ENCODE data around the gene TNNT1.

TNNT1 gene

GRCh38 chr19:55149078-55150003, at the start of gene TNNT1:
TNNT1 (minus strand) TSS chr19:55149206; CDS start chr19:55147157, 2,049 bp downstream.
- no peak for TF ChIP-seq JUND (IDR thresholded peaks at IDR 0.05; ENCODE audit: low read depth)
- in situ Hi-C loops (cut with HindIII; ENCODE audit: low pct_unique_long_range_greater_than_20kb, low sequenced_read_pairs) = no loop called here
- peak in 1 of 2 experiments; percentile 39 for DNase-seq (ENCODE audit: low read depth in 1 of 2, low spot score in 1 of 2)

GRCh38 chr19:55198651-55199050, 49.6 kb upstream of the TNNT1 start:
- DNase-seq (ENCODE audit: low read depth in 1 of 2, low spot score in 1 of 2) = no peak
- no peak for TF ChIP-seq JUND (IDR thresholded peaks at IDR 0.05; ENCODE audit: low read depth)
- in situ Hi-C loops (cut with HindIII; ENCODE audit: low pct_unique_long_range_greater_than_20kb, low sequenced_read_pairs) = no loop called here

- peak in 1 of 2 experiments; percentile 54 for DNase-seq (ENCODE audit: low read depth in 1 of 2, low spot score in 1 of 2)
- TF ChIP-seq JUND (IDR thresholded peaks at IDR 0.05; ENCODE audit: low read depth) = no peak
- in situ Hi-C loops (cut with HindIII; ENCODE audit: low pct_unique_long_range_greater_than_20kb, low sequenced_read_pairs) = no loop called here
These were observed 48.5 kb upstream of the TNNT1 start for GRCh38 chr19:55197528-55197927.

GRCh38 chr19:55196803-55197202, 47.8 kb upstream of the TNNT1 start:
- in situ Hi-C loops (cut with HindIII; ENCODE audit: low pct_unique_long_range_greater_than_20kb, low sequenced_read_pairs) = no loop called here
- DNase-seq (ENCODE audit: low read depth in 1 of 2, low spot score in 1 of 2) = no peak
- TF ChIP-seq JUND (IDR thresholded peaks at IDR 0.05; ENCODE audit: low read depth) = no peak

- TF ChIP-seq JUND (IDR thresholded peaks at IDR 0.05; ENCODE audit: low read depth) = no peak
- in situ Hi-C loops (cut with HindIII; ENCODE audit: low pct_unique_long_range_greater_than_20kb, low sequenced_read_pairs) = no loop called here
- no peak for DNase-seq (ENCODE audit: low read depth in 1 of 2, low spot score in 1 of 2)
These were observed 44.5 kb upstream of the TNNT1 start for GRCh38 chr19:55193481-55193880.

- in situ Hi-C loops (cut with HindIII; ENCODE audit: low pct_unique_long_range_greater_than_20kb, low sequenced_read_pairs) = no loop called here
- no peak for DNase-seq (ENCODE audit: low read depth in 1 of 2, low spot score in 1 of 2)
- TF ChIP-seq JUND (IDR thresholded peaks at IDR 0.05; ENCODE audit: low read depth) = no peak
These were observed 40.4 kb upstream of the TNNT1 start for GRCh38 chr19:55189403-55189835.

- no peak for TF ChIP-seq JUND (IDR thresholded peaks at IDR 0.05; ENCODE audit: low read depth)
- no peak for DNase-seq (ENCODE audit: low read depth in 1 of 2, low spot score in 1 of 2)
- in situ Hi-C loops (cut with HindIII; ENCODE audit: low pct_unique_long_range_greater_than_20kb, low sequenced_read_pairs) = no loop called here
These were observed 39.6 kb upstream of the TNNT1 start for GRCh38 chr19:55188625-55189024.

- no peak for TF ChIP-seq JUND (IDR thresholded peaks at IDR 0.05; ENCODE audit: low read depth)
- in situ Hi-C loops (cut with HindIII; ENCODE audit: low pct_unique_long_range_greater_than_20kb, low sequenced_read_pairs) = no loop called here
- DNase-seq (ENCODE audit: low read depth in 1 of 2, low spot score in 1 of 2) = no peak
These were observed 37.1 kb upstream of the TNNT1 start for GRCh38 chr19:55186080-55186479.

GRCh38 chr19:55181740-55182139, 32.7 kb upstream of the TNNT1 start:
- in situ Hi-C loops (cut with HindIII; ENCODE audit: low pct_unique_long_range_greater_than_20kb, low sequenced_read_pairs) = no loop called here
- DNase-seq (ENCODE audit: low read depth in 1 of 2, low spot score in 1 of 2) = no peak
- TF ChIP-seq JUND (IDR thresholded peaks at IDR 0.05; ENCODE audit: low read depth) = no peak

GRCh38 chr19:55179606-55180484, 30.8 kb upstream of the TNNT1 start, which contains the start of gene SYT5:
SYT5 (minus strand) TSS chr19:55180289; CDS start chr19:55179041, 1,248 bp downstream.
- in situ Hi-C loops (cut with HindIII; ENCODE audit: low pct_unique_long_range_greater_than_20kb, low sequenced_read_pairs) = no loop called here
- no peak for TF ChIP-seq JUND (IDR thresholded peaks at IDR 0.05; ENCODE audit: low read depth)
- DNase-seq (ENCODE audit: low read depth in 1 of 2, low spot score in 1 of 2) = peak; percentile 67 to 82

GRCh38 chr19:55178781-55179599, 30.0 kb upstream of the TNNT1 start:
- TF ChIP-seq JUND (IDR thresholded peaks at IDR 0.05; ENCODE audit: low read depth) = no peak
- in situ Hi-C loops (cut with HindIII; ENCODE audit: low pct_unique_long_range_greater_than_20kb, low sequenced_read_pairs) = no loop called here
- peak; percentile 54 to 72 for DNase-seq (ENCODE audit: low read depth in 1 of 2, low spot score in 1 of 2)

- no peak for TF ChIP-seq JUND (IDR thresholded peaks at IDR 0.05; ENCODE audit: low read depth)
These were observed 27.1 kb upstream of the TNNT1 start for GRCh38 chr19:55176076-55176475.

More at GRCh38 chr19:55176076-55176475, 27.1 kb upstream of the TNNT1 start:
- peak; percentile 33 to 53 for DNase-seq (ENCODE audit: low read depth in 1 of 2, low spot score in 1 of 2)
- in situ Hi-C loops (cut with HindIII; ENCODE audit: low pct_unique_long_range_greater_than_20kb, low sequenced_read_pairs) = no loop called here

Measured in T47D (cell line).